ENCODE measurements around the gene PREX1. TPM values are rescaled to one million over a fixed set of nuclear protein-coding genes. Genes with fewer than 3 reads are reported as not detected.

The PREX1 gene
- total and polyA plus RNA-seq, 2 donors (not counting 1 experiment from before 2014, with no cell fraction given): 1.0 to 3.1 TPM

DNA sequence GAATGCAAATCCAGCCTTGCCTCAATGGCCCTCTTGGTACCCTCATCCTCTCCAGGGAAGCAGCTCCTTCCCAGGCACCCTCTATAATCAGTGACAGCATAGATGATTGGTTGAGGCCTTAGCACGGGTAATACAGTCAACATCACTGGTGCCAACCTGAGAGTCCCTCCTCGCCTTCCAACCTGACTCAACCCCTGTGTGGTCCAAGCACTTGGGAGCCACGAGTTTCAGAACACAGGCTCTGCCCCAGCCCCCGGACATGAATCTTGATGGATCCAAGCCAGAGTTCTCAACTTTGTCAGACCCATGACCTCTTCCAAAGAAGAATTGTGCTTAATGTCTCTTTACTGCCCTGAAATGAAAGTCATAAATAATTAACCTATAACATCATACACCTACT, 213.9 kb downstream of the PREX1 start:
- H4K20me1 ChIP-seq (ENCODE audit: control insufficient read depth, extremely low read depth, insufficient read depth, low read length): no peaks in the 10 kb centered on the region
- H3K4me2 ChIP-seq (ENCODE audit: extremely low read depth, insufficient read depth, low read length): no peak overlapping the region
- no peak for DNase-seq (ENCODE audit: low read depth in 2 of 2)
- no peak overlapping the region for H3K9ac ChIP-seq (ENCODE audit: insufficient read depth, low read length)
- H2AFZ ChIP-seq (ENCODE audit: low read length): no peak overlapping the region
- H3K4me3 ChIP-seq (replicated peaks in 1 of 4; ENCODE audit: control extremely low read depth in 1 of 4, insufficient read depth in 1 of 4, low read depth in 3 of 4, low read length in 4 of 4): no peak overlapping the region
- no peaks in the 10 kb centered on the region for H3K36me3 ChIP-seq (ENCODE audit: control insufficient read depth, insufficient read depth, low read length)
- H3K4me1 ChIP-seq (ENCODE audit: control insufficient read depth, extremely low read depth, insufficient read depth, low read length): no peaks in the 10 kb centered on the region
- no peak for TF ChIP-seq EZH2 (IDR thresholded peaks at IDR 0.05; ENCODE audit: low read length, missing control alignments)
- TF ChIP-seq, protein P1, sequence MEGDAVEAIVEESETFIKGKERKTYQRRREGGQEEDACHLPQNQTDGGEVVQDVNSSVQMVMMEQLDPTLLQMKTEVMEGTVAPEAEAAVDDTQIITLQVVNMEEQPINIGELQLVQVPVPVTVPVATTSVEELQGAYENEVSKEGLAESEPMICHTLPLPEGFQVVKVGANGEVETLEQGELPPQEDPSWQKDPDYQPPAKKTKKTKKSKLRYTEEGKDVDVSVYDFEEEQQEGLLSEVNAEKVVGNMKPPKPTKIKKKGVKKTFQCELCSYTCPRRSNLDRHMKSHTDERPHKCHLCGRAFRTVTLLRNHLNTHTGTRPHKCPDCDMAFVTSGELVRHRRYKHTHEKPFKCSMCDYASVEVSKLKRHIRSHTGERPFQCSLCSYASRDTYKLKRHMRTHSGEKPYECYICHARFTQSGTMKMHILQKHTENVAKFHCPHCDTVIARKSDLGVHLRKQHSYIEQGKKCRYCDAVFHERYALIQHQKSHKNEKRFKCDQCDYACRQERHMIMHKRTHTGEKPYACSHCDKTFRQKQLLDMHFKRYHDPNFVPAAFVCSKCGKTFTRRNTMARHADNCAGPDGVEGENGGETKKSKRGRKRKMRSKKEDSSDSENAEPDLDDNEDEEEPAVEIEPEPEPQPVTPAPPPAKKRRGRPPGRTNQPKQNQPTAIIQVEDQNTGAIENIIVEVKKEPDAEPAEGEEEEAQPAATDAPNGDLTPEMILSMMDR (conservative IDR thresholded peaks at IDR 0.05 in 1 of 2, IDR thresholded peaks at IDR 0.05 in 1 of 2; ENCODE audit: low read depth in 1 of 2, low read length in 2 of 2): no peak
- H3K9me3 ChIP-seq (ENCODE audit: control insufficient read depth, insufficient read depth, low read depth, low read length): no peaks in the 10 kb centered on the region
- no peak overlapping the region for H3K27ac ChIP-seq (ENCODE audit: insufficient read depth, low read length)
- H3K27me3 ChIP-seq (ENCODE audit: control insufficient read depth, insufficient read depth, low read length): no peaks in the 10 kb centered on the region
- H3K79me2 ChIP-seq (ENCODE audit: control insufficient read depth, insufficient read depth, low read length): no peaks in the 10 kb centered on the region

DNA sequence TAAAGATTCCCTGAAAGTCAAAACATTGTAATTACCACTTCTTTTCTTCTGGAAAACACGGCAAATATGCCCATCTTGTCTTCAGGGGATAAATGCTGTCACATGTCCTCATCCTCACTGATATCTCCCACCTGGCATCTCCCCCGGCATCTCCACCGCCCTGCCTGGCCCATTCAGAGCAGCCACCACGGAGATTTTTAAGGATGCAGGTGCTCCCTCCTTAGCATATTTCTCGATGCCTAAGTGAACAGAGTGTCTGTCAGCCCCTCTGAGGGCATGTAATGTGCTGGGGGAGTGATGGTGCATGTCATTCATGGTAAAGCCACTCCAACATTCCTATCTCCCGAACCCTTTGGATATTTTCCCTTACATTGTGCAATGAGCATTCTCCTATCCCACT, 215.5 kb downstream of the PREX1 start:
- Histone ChIP-seq H3K4me1 (ENCODE audit: control insufficient read depth, extremely low read depth, insufficient read depth, low read length) (no peaks in the 10 kb centered on the region), H3K9me3 (ENCODE audit: control insufficient read depth, insufficient read depth, low read depth, low read length) (no peaks in the 10 kb centered on the region), H4K20me1 (ENCODE audit: control insufficient read depth, extremely low read depth, insufficient read depth, low read length) (no peaks in the 10 kb centered on the region), H3K4me2 (ENCODE audit: extremely low read depth, insufficient read depth, low read length) (no peak overlapping the region), H3K79me2 (ENCODE audit: control insufficient read depth, insufficient read depth, low read length) (no peaks in the 10 kb centered on the region), H3K4me3 (replicated peaks in 1 of 4; ENCODE audit: control extremely low read depth in 1 of 4, insufficient read depth in 1 of 4, low read depth in 3 of 4, low read length in 4 of 4) (no peak overlapping the region), H3K9ac (ENCODE audit: insufficient read depth, low read length) (no peak overlapping the region), H3K36me3 (ENCODE audit: control insufficient read depth, insufficient read depth, low read length) (no peaks in the 10 kb centered on the region), H2AFZ (ENCODE audit: low read length) (no peak overlapping the region), H3K27me3 (ENCODE audit: control insufficient read depth, insufficient read depth, low read length) (no peaks in the 10 kb centered on the region), H3K27ac (ENCODE audit: insufficient read depth, low read length) (no peak overlapping the region)
- TF ChIP-seq, protein P1 (conservative IDR thresholded peaks at IDR 0.05 in 1 of 2, IDR thresholded peaks at IDR 0.05 in 1 of 2; ENCODE audit: low read depth in 1 of 2, low read length in 2 of 2): no peak
- TF ChIP-seq EZH2 (IDR thresholded peaks at IDR 0.05; ENCODE audit: low read length, missing control alignments): no peak
- no peak for DNase-seq (ENCODE audit: low read depth in 2 of 2)

DNA sequence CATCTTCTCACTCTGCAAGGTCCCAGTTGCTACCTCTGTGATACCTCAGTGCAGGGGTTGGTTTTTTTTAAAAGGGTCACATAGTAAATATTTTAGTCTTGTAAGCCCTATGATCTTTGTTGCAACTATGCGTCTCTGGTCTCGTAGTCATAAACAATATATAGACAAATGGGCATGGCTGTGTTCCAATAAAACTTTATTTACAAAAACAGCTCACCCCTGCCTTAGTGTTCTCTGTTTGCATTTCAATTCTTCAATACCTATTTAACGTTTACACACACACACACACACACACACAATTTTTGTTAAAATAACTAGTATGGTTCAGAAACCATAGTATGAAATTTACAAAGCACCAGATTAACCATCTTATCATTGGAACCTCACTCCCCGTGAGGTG, 216.8 kb downstream of the PREX1 start:
- Histone ChIP-seq H4K20me1 (ENCODE audit: control insufficient read depth, extremely low read depth, insufficient read depth, low read length) (no peaks in the 10 kb centered on the region), H3K27ac (ENCODE audit: insufficient read depth, low read length) (no peak overlapping the region), H3K4me1 (ENCODE audit: control insufficient read depth, extremely low read depth, insufficient read depth, low read length) (no peaks in the 10 kb centered on the region), H3K9me3 (ENCODE audit: control insufficient read depth, insufficient read depth, low read depth, low read length) (no peaks in the 10 kb centered on the region), H3K27me3 (ENCODE audit: control insufficient read depth, insufficient read depth, low read length) (no peaks in the 10 kb centered on the region), H3K9ac (ENCODE audit: insufficient read depth, low read length) (no peak overlapping the region), H3K79me2 (ENCODE audit: control insufficient read depth, insufficient read depth, low read length) (no peaks in the 10 kb centered on the region), H3K36me3 (ENCODE audit: control insufficient read depth, insufficient read depth, low read length) (no peaks in the 10 kb centered on the region), H3K4me3 (replicated peaks in 1 of 4; ENCODE audit: control extremely low read depth in 1 of 4, insufficient read depth in 1 of 4, low read depth in 3 of 4, low read length in 4 of 4) (no peak overlapping the region), H3K4me2 (ENCODE audit: extremely low read depth, insufficient read depth, low read length) (no peak overlapping the region), H2AFZ (ENCODE audit: low read length) (no peak overlapping the region)
- DNase-seq (ENCODE audit: low read depth in 2 of 2): no peak
- TF ChIP-seq, protein P1 (conservative IDR thresholded peaks at IDR 0.05 in 1 of 2, IDR thresholded peaks at IDR 0.05 in 1 of 2; ENCODE audit: low read depth in 1 of 2, low read length in 2 of 2): no peak

Data from fibroblast of lung (primary cell).